RWPE2 (cell line): ENCODE results near the gene COL1A1.

Experiments
- ATAC-seq: fragments of 200-7000 bp; cut with Tn5 transposase; 3 replicates; pipeline ENCODE4 v1.9.1; 2021; ENCODE audit warnings: low read depth
- DNase-seq: peaks from one replicate; pipeline ENCODE4 v3.0.0-alpha.2; 2020; ENCODE audit warnings: low spot score
- H3K27ac ChIP-seq: fragments of 450-650 bp; 2 replicates; pipeline ENCODE4 v1.5.1; 2017; ENCODE audit warnings: mild to moderate bottlenecking; ENCODE audit not compliant: poor library complexity, severe bottlenecking
- H3K27me3 ChIP-seq: fragments of 250-450 bp; sonication (Bioruptor Pico); 2 replicates; pipeline ENCODE4 v1.5.1; 2021; ENCODE audit warnings: mild to moderate bottlenecking, moderate library complexity; ENCODE audit not compliant: insufficient read depth, poor library complexity, severe bottlenecking
- H3K36me3 ChIP-seq: fragments of 250-450 bp; sonication (Bioruptor Pico); 2 replicates; pipeline ENCODE4 v1.5.1; 2020; ENCODE audit warnings: low read depth, mild to moderate bottlenecking, moderate library complexity
- H3K4me1 ChIP-seq: fragments of 250-450 bp; sonication (Bioruptor Pico); 2 replicates; pipeline ENCODE4 v1.5.1; 2021; ENCODE audit warnings: mild to moderate bottlenecking, moderate library complexity; ENCODE audit not compliant: insufficient read depth, poor library complexity, severe bottlenecking
- H3K4me3 ChIP-seq: fragments of 250-450 bp; sonication (Bioruptor Pico); 2 replicates; pipeline ENCODE4 v1.5.1; 2021; ENCODE audit warnings: mild to moderate bottlenecking, moderate library complexity; ENCODE audit not compliant: severe bottlenecking
- H3K9me3 ChIP-seq: fragments of 250-450 bp; sonication (Bioruptor Pico); 2 replicates; pipeline ENCODE4 v1.5.1; 2021; ENCODE audit warnings: mild to moderate bottlenecking, moderate library complexity; ENCODE audit not compliant: severe bottlenecking
- TF ChIP-seq, protein P1 (sequence below): fragments of 450-650 bp; IDR thresholded peaks from one replicate; pipeline ENCODE4 v1.5.1; 2017; ENCODE audit warnings: mild to moderate bottlenecking, moderate library complexity; ENCODE audit not compliant: poor library complexity, severe bottlenecking

COL1A1 gene

DNA sequence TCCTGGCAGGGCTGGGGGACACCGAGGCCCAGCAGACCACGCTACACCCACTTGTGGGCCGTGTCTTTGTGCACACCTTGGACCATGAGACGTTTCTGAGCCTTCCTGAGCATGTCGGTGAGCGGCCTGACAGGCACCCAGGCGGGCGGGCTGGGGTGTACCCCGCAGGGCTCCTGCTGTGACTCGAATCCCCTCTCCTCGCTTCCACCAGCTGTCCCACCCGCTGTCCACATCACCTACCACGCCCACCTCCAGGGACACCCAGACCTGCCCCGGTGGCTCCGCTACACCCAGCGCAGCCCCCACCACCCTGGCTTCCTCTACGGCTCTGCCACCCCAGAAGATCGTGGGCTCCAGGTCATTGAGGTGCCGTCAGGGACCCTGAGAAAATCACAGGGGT lies 34.1 kb downstream of the COL1A1 start:
- no peaks in the 10 kb centered on the region for H3K27me3 ChIP-seq
- H3K27ac ChIP-seq, result no peak overlapping the region
- ATAC-seq (no peak), DNase-seq (no peak)
- H3K4me3 ChIP-seq, result no peak overlapping the region
- H3K9me3 ChIP-seq, result no peaks in the 10 kb centered on the region
- H3K36me3 ChIP-seq, result no peaks in the 10 kb centered on the region
- no peaks in the 10 kb centered on the region for H3K4me1 ChIP-seq
- TF ChIP-seq, protein P1, sequence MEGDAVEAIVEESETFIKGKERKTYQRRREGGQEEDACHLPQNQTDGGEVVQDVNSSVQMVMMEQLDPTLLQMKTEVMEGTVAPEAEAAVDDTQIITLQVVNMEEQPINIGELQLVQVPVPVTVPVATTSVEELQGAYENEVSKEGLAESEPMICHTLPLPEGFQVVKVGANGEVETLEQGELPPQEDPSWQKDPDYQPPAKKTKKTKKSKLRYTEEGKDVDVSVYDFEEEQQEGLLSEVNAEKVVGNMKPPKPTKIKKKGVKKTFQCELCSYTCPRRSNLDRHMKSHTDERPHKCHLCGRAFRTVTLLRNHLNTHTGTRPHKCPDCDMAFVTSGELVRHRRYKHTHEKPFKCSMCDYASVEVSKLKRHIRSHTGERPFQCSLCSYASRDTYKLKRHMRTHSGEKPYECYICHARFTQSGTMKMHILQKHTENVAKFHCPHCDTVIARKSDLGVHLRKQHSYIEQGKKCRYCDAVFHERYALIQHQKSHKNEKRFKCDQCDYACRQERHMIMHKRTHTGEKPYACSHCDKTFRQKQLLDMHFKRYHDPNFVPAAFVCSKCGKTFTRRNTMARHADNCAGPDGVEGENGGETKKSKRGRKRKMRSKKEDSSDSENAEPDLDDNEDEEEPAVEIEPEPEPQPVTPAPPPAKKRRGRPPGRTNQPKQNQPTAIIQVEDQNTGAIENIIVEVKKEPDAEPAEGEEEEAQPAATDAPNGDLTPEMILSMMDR, result no peak

DNA sequence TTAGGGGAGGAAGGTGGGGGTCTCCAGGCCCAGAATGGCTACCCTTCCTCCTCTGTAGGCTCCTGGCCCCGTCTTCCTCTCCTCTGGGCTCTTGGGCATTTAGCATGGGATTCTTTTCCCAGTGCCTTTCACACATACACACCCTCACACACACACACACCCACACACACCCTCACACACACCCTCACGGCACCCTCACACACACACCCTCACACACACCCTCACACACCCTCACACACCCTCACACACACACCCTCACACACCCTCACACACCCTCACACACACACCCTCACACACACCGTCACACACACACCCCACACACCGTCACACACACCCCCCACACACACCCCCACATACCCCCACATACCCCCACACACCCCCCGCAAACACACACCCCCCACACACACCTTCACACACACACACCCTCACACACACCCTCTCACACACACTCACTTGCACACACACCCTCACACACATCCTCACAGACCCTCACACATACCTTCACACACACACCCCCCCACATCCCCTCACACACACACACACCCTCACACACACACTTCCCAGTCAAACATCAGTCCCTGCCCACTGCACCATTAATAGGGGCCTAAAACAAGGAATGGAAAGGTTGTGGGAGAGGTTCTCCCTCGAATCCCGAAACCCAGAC lies 34.8 kb downstream of the COL1A1 start:
- TF ChIP-seq, protein P1, result no peak
- H3K27me3 ChIP-seq, result no peaks in the 10 kb centered on the region
- ATAC-seq (no peak), DNase-seq (no peak)
- no peaks in the 10 kb centered on the region for H3K36me3 ChIP-seq
- no peak overlapping the region for H3K4me3 ChIP-seq
- H3K27ac ChIP-seq, result no peak overlapping the region
- H3K4me1 ChIP-seq, result no peaks in the 10 kb centered on the region
- no peaks in the 10 kb centered on the region for H3K9me3 ChIP-seq

DNA sequence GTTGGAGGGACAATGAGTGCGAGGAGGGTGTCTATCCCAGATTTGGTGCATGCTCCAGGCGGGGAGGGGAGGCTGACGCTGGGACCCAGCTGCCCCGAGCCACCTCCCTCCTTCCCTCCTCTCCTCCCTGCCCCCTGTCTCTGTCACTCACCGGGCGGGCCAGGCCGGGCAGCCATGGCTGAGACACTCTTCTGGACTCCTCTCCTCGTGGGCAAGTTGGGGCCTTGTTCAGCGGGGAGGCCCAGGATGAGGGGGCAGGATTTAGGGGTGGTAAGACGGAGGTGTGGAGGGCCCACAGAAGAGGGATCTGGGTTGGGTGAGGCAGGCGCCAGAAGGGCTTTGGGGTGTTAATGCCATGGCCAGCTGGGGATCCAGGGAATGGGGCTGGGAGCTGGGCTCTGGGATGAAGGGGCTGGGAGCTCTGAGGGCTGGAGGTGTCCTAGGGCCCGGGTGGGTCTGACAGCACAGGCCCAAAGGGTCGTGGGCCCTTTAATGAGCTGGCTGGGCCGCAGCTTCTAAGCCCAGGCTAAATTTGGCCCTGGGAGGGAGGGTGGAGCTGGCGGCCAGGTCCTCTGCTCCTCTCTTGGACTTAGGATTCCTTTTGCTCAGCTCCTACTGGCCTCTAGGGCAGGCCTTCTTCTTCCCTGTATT lies 35.4 kb downstream of the COL1A1 start, which contains the start of gene SGCA:
Gene SGCA (plus strand): TSS at position 139 of the 651 bp plus-strand sequence. CDS start 36 bp downstream, at position 175.
- no peaks in the 10 kb centered on the region for H3K9me3 ChIP-seq
- DNase-seq (no peak), ATAC-seq (no peak)
- TF ChIP-seq, protein P1, result no peak
- no peaks in the 10 kb centered on the region for H3K27me3 ChIP-seq
- no peaks in the 10 kb centered on the region for H3K36me3 ChIP-seq
- no peak within 1 kb of the TSS for H3K4me3 ChIP-seq
- H3K4me1 ChIP-seq, result no peaks in the 10 kb centered on the region
- H3K27ac ChIP-seq, result no peak within 1 kb of the TSS

DNA sequence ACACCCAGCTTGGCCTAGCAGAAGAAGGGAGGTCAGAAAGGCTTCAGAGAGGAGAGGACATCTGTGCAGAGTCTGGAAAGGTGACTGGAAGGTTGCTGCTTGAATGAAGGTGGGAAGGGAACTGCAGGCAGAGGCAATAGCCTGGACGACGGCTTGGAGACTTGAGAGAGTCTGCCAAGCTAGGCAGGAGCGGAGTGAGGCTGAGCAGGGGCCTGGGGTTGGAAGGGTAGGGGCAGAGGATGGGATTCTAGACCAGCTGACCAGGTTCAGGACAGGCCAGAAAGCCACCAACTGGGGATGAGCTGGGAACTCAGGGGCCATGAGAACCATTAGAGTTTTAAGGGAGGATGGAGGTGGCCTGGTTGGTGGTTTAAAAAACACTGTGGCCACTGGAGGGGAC lies 36.0 kb downstream of the COL1A1 start:
- no peaks in the 10 kb centered on the region for H3K4me1 ChIP-seq
- TF ChIP-seq, protein P1, result no peak
- DNase-seq, result no peak
- H3K27me3 ChIP-seq, result no peaks in the 10 kb centered on the region
- H3K36me3 ChIP-seq, result no peaks in the 10 kb centered on the region
- no peak overlapping the region for H3K27ac ChIP-seq
- no peak overlapping the region for H3K4me3 ChIP-seq
- H3K9me3 ChIP-seq, result no peaks in the 10 kb centered on the region
- no peak for ATAC-seq

DNA sequence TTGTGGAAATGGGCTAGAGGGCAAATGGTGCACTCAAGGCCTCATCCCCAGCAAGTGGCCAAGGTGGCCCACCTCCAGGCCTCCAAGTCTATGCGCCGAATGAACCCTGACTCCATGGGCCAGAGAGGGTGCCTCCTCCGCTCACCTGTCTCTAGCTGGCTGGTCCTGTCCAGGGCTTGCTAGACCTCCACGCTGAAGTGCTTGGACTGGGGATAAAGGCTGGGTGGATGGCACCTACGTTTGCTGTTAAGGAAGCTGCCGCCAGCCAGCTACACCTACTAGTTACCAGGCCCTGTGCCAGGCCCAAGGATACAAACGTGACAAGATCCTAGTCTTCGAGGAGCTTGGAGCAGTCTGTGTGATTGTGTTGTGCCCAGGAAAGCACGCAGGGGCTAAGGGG lies 36.4 kb downstream of the COL1A1 start:
- no peak overlapping the region for H3K27ac ChIP-seq
- no peaks in the 10 kb centered on the region for H3K27me3 ChIP-seq
- no peaks in the 10 kb centered on the region for H3K36me3 ChIP-seq
- TF ChIP-seq, protein P1, result no peak
- no peaks in the 10 kb centered on the region for H3K4me1 ChIP-seq
- H3K9me3 ChIP-seq, result no peaks in the 10 kb centered on the region
- no peak overlapping the region for H3K4me3 ChIP-seq
- ATAC-seq (no peak), DNase-seq (no peak)
